ENCODE measurements around the gene TMEM202.
"Not testable (repeated sequence)": the region's sequence is repeated elsewhere in the genome, so short reads cannot be mapped to it uniquely, and the experiment has no call there.

The TMEM202 gene

GRCh38 chr15:72397796-72398588 lies at the start of gene TMEM202:
TMEM202 (plus strand) TSS chr15:72398305; CDS start chr15:72398327, 22 bp downstream.
- DNase-seq, result no peak

- no peak for DNase-seq
Observed at GRCh38 chr15:72353266-72353665, 44.8 kb upstream of the TMEM202 start.

GRCh38 chr15:72354496-72354895 lies 43.6 kb upstream of the TMEM202 start:
- DNase-seq, result no peak

GRCh38 chr15:72358121-72358520 lies 40.0 kb upstream of the TMEM202 start:
- DNase-seq, result no peak

- peak; percentile 7 for DNase-seq
Observed at GRCh38 chr15:72358650-72359171, 39.4 kb upstream of the TMEM202 start.

GRCh38 chr15:72361176-72361575 lies 36.9 kb upstream of the TMEM202 start:
- DNase-seq, result no peak

GRCh38 chr15:72365844-72366243 lies 32.3 kb upstream of the TMEM202 start:
- no peak for DNase-seq

- no peak for DNase-seq
Observed at GRCh38 chr15:72368325-72368724, 29.8 kb upstream of the TMEM202 start.

GRCh38 chr15:72368899-72369298 lies 29.2 kb upstream of the TMEM202 start:
- no peak for DNase-seq

- no peak for DNase-seq
Observed at GRCh38 chr15:72369964-72370363, 28.1 kb upstream of the TMEM202 start.

- no peak for DNase-seq
Observed at GRCh38 chr15:72372361-72372760, 25.7 kb upstream of the TMEM202 start.

- no peak for DNase-seq
Observed at GRCh38 chr15:72375501-72375845, 22.6 kb upstream of the TMEM202 start.

GRCh38 chr15:72375846-72376581 lies 22.1 kb upstream of the TMEM202 start, which contains the start of gene HEXA:
HEXA (minus strand) TSS chr15:72376014; CDS start chr15:72375972, 42 bp downstream.
- DNase-seq, result peak; percentile 97

- DNase-seq, result no peak
Observed at GRCh38 chr15:72377331-72377730, 20.8 kb upstream of the TMEM202 start.

GRCh38 chr15:72379106-72379505 lies 19.0 kb upstream of the TMEM202 start:
- not testable (repeated sequence) for DNase-seq

GRCh38 chr15:72379856-72380430 lies 18.2 kb upstream of the TMEM202 start:
- no peak for DNase-seq

GRCh38 chr15:72380743-72381142 lies 17.4 kb upstream of the TMEM202 start:
- DNase-seq, result no peak

- DNase-seq, result no peak
Observed at GRCh38 chr15:72382146-72382545, 16.0 kb upstream of the TMEM202 start.

GRCh38 chr15:72387741-72388140 lies 10.4 kb upstream of the TMEM202 start:
- DNase-seq, result no peak

GRCh38 chr15:72389231-72389630 lies 8.9 kb upstream of the TMEM202 start:
- no peak for DNase-seq

- not testable (repeated sequence) for DNase-seq
Observed at GRCh38 chr15:72396331-72396730, 1.8 kb upstream of the TMEM202 start.

GRCh38 chr15:72398648-72399047 lies 543 bp downstream of the TMEM202 start:
- DNase-seq, result no peak

- DNase-seq, result no peak
Observed at GRCh38 chr15:72402726-72403125, 4.6 kb downstream of the TMEM202 start.

- no peak for DNase-seq
Observed at GRCh38 chr15:72404356-72404755, 6.3 kb downstream of the TMEM202 start.
